Activated T-helper 1 cell treated with anti-CD3 and anti-CD28 coated beads, Interleukin-12 subunit alpha, Interleukin-12 subunit beta, Interleukin-2, Interleukin-4 antibody, amounts not matched to agents 30 ng/mL and 10 ng/mL and 1 ng/mL, durations not matched to agents 14 hours and 24 hours and 36 hours (primary cell): Measurements from ENCODE around the gene FAM168A. TPM values are rescaled to one million over a fixed set of nuclear protein-coding genes. Genes with fewer than 3 reads are reported as not detected.

Source experiments
- DNase-seq: peaks from one replicate; pipeline ENCODE4 v3.0.0; 2021; ENCODE audit warnings: low spot score
- H3K27ac Mint-ChIP-seq: one replicate; pipeline ENCODE4 v1.8.0; 2021; ENCODE audit warnings: mild to moderate bottlenecking, mixed read lengths
- H3K27me3 Mint-ChIP-seq: one replicate; pipeline ENCODE4 v1.8.0; 2022; ENCODE audit warnings: mild to moderate bottlenecking, moderate library complexity, mixed read lengths; ENCODE audit not compliant: insufficient read depth
- H3K36me3 Mint-ChIP-seq: one replicate; pipeline ENCODE4 v1.8.0; 2021; ENCODE audit warnings: low read depth, mixed read lengths
- H3K4me1 Mint-ChIP-seq: one replicate; pipeline ENCODE4 v1.8.0; 2021; ENCODE audit warnings: low read depth, mixed read lengths
- H3K4me3 Mint-ChIP-seq: one replicate; pipeline ENCODE4 v1.8.0; 2021; ENCODE audit warnings: mild to moderate bottlenecking, moderate library complexity, mixed read lengths
- H3K9me3 Mint-ChIP-seq: one replicate; pipeline ENCODE4 v1.8.0; 2021; ENCODE audit warnings: mixed read lengths
- intact Hi-C: fragments of 100-400 bp; cut with micrococcal nuclease; formaldehyde crosslinking; loops from one replicate; pipeline ENCODE4 v1.15.1; 2024
- total RNA-seq: library from RNA; stranded (reverse); gene quantifications from 2 replicates; pipeline ENCODE4 v1.2.3, GENCODE V29; 2022

The FAM168A gene
- total RNA-seq, 1 donor from 2014 or later = 19.4 TPM

DNA sequence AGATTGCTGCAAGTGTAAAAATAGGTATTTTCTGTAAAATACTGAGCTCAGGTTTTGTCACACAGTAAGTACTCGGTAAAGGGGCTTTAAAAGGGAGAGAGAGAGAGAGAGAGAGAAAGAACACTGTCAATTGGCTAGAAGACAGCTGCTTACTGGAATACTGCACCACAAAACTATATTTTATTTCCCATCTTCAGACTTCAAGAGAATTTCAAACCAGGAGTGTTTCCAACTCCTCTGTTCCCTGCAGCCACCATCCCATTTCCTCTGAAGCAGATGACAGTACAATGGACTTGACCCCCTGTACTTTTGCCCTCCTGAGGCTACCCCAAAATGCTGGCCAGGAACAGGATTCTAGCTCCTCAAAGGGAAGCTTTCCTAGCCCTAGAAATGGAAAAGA, 132.0 kb downstream of the FAM168A start:
- H3K27me3 Mint-ChIP-seq = no peaks in the 10 kb centered on the region
- H3K4me1 Mint-ChIP-seq = no peaks in the 10 kb centered on the region
- no peak overlapping the region for H3K4me3 Mint-ChIP-seq
- intact Hi-C loops = no loop called here
- H3K27ac Mint-ChIP-seq = no peak overlapping the region
- H3K9me3 Mint-ChIP-seq = no peaks in the 10 kb centered on the region
- no peak for DNase-seq
- H3K36me3 Mint-ChIP-seq = peaks cover 3% of the 10 kb centered on the region

DNA sequence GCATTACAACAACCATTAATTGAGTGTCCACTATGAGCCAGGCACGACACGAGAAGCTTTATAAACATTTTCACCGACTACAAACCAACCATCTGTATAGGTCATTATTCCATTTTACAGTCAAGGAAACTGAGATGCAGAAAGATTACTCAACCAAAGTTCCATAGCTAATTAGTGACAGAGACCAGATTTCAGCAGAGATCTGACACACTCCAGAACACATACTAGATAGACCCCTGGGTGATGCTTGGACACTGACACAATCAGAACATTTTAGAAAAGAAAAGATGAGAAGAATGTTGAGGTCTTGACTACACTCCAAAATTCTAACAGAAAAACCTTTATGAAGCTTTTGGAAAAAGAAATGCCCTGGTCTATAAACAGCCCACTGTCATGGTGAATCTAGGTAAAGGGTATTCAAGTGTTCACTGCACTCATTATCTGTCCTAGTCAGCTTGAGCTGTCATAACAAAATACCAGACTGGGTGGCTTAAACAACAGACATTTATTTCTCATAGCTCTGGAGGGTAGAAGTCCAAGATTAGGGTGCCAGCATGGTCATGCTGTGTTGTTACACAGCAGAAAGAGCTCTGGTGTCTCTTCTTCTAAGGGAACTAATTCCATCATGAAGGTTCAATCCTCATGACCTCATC, 132.8 kb downstream of the FAM168A start:
- Mint-ChIP-seq H3K36me3 (peaks cover 3% of the 10 kb centered on the region), H3K27ac (no peak overlapping the region), H3K27me3 (no peaks in the 10 kb centered on the region), H3K4me3 (no peak overlapping the region), H3K4me1 (no peaks in the 10 kb centered on the region), H3K9me3 (no peaks in the 10 kb centered on the region)
- intact Hi-C loops = no loop called here
- DNase-seq = no peak

DNA sequence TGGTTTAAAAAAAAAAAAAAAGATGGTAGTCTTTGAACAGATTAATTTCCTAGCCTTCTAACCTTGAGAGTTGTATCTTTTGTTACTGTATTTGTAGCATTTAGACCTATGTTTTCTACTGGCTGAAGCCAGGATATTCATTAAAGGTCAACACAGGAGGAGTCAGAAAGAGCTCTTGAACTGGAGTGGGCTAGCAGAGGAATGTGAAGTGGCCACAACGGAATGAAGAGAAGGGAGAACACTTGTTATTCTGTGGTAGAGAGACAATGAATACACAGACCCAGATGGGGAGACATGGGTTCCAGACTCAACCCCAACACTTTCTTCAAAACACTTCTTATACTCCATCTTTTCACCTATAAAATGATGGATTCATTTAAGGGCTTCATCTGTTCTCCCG, 133.6 kb downstream of the FAM168A start:
- H3K36me3 Mint-ChIP-seq = peaks cover 3% of the 10 kb centered on the region
- no peaks in the 10 kb centered on the region for H3K27me3 Mint-ChIP-seq

DNA sequence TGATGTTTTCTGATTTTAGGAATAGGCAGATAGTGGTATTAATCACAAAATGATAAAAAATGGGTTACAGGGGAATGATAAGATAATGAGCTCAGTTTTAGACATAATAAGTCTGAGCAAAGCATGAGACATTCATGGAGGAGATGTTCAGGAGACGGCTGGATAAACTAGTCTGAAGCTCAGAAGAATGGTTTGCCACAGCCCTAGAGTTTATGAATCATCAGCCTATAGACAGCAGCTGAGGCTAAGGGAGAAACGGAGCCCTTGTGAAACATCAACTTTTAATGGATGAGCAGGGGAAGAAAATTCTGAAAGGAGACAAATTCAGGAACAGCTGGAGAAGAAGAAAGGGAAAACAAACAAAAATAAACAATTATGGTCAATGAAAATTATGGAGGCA, 134.6 kb downstream of the FAM168A start:
- Mint-ChIP-seq H3K36me3 (peaks cover 3% of the 10 kb centered on the region), H3K27ac (no peak overlapping the region), H3K9me3 (no peaks in the 10 kb centered on the region), H3K27me3 (no peaks in the 10 kb centered on the region), H3K4me3 (no peak overlapping the region), H3K4me1 (no peaks in the 10 kb centered on the region)
- intact Hi-C loops = no loop called here
- DNase-seq = no peak

More for the DNA sequence above, 133.6 kb downstream of the FAM168A start:
- intact Hi-C loops = no loop called here
- DNase-seq = no peak
- H3K9me3 Mint-ChIP-seq = no peaks in the 10 kb centered on the region
- no peak overlapping the region for H3K4me3 Mint-ChIP-seq
- no peak overlapping the region for H3K27ac Mint-ChIP-seq
- no peaks in the 10 kb centered on the region for H3K4me1 Mint-ChIP-seq

DNA sequence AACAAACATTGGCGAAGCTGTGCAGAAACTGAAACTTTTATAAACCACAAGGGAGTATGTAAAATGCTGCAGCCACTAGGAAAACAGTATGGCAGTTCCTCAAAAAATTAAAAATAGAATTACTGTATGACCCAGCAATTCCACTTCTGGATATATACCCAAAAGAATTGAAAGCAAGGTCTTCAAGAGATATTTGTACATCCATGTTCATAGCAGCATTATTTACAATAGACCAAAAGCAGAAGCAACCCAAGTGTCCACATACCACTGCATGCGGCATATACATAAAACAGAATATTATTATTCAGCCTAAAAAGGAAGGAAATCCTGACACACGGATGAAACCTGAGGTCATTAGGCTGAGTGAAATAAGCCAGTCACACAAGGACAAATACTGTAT, 135.9 kb downstream of the FAM168A start:
- Mint-ChIP-seq H3K27ac (no peak overlapping the region), H3K27me3 (no peaks in the 10 kb centered on the region), H3K4me1 (no peaks in the 10 kb centered on the region), H3K4me3 (no peak overlapping the region), H3K36me3 (peaks cover 3% of the 10 kb centered on the region), H3K9me3 (no peaks in the 10 kb centered on the region)
- intact Hi-C loops = no loop called here
- no peak for DNase-seq

DNA sequence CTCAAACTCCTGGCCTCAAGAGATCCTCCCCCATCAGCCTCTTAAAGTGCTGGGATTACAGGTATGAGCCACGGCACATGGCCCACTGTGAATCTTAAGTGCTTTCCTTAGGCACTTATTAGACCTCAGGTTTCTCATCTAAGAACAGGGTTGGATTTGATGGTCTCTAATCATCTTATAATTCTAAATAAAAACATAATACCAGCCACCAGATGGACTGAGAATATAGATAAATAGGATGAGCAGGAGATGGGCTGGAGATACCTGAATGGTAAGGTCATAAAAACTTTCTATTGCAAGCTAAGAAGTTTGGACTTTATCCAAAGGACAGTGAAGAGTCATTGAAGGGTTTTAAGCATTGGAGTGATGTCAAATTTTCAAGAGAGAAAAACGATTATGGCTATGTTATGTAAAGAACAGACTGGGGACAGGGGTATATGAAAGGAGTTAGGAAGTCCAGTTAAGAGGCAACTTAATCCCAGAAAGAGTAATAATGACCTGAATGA, 136.5 kb downstream of the FAM168A start:
- no peak overlapping the region for H3K27ac Mint-ChIP-seq

DNA sequence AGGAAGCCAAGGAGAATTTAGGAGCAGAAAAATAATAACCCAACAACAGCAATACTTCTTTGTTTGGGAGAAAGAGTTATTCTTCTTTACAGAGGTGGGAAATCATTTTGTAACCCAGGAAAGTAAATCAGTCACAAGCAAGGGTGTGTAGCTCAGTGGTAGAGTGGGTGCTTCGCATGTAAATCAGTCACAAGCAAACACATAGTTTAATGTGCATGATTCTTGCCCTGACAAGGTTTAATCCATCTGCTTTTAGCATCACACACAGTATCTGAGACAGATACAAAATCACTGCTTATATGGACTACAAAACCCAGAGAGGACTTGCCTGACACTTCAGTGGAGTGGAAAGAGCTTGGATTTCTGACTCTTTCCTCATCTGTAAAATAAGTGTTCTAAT, 139.7 kb downstream of the FAM168A start:
- no peaks in the 10 kb centered on the region for H3K27me3 Mint-ChIP-seq
- H3K9me3 Mint-ChIP-seq = no peaks in the 10 kb centered on the region
- no peak for DNase-seq
- H3K27ac Mint-ChIP-seq = no peak overlapping the region
- H3K36me3 Mint-ChIP-seq = peaks cover 2% of the 10 kb centered on the region
- no peaks in the 10 kb centered on the region for H3K4me1 Mint-ChIP-seq
- H3K4me3 Mint-ChIP-seq = no peak overlapping the region
- intact Hi-C loops = no loop called here

More for the DNA sequence above, 136.5 kb downstream of the FAM168A start:
- intact Hi-C loops = no loop called here
- H3K9me3 Mint-ChIP-seq = no peaks in the 10 kb centered on the region
- no peak for DNase-seq
- no peak overlapping the region for H3K4me3 Mint-ChIP-seq
- H3K36me3 Mint-ChIP-seq = peaks cover 3% of the 10 kb centered on the region
- no peaks in the 10 kb centered on the region for H3K27me3 Mint-ChIP-seq
- H3K4me1 Mint-ChIP-seq = no peaks in the 10 kb centered on the region

DNA sequence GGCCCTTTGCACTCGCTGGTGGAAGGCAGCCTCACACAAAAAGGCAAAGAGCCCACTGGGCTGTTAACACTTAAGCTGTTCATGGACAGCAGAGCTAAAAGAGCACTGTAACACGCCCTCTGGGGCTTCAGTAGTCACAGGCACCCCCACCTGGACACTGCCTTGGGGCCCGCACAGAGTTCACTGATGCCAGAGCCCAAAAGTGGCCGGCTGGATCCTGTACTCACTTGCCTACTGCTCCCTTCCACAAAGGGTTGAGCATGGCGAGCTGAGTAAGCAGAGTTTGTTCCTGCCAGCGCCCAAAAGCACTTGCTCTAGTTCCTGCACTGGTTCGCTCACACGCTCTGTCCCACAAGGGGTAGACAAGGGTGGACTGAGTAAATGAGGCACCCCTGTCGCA, 142.9 kb downstream of the FAM168A start:
- intact Hi-C loops = no loop called here
- Mint-ChIP-seq H3K36me3 (no peaks in the 10 kb centered on the region), H3K27me3 (no peaks in the 10 kb centered on the region), H3K4me3 (no peak overlapping the region), H3K4me1 (no peaks in the 10 kb centered on the region), H3K27ac (no peak overlapping the region), H3K9me3 (no peaks in the 10 kb centered on the region)
- DNase-seq = no peak

DNA sequence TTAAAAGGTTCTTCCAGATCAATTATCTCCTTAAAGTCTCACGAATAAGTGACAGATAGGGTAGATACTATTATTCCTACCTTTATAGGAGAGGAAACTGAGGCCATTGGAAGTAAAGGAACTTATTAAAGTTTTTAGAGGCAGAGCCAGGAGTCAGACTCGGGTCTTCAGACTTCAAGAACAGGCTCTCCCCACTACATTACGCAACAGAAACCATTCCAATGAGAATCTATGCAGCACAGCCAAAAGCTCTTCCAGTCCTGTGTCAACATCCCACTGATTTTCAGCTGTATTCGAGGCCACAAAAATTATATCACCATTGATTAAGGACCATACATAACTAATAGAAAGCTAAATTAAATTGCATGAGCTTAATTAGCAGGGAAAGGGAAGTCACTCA, 144.3 kb downstream of the FAM168A start:
- Mint-ChIP-seq H3K4me1 (no peaks in the 10 kb centered on the region), H3K27me3 (no peaks in the 10 kb centered on the region), H3K27ac (no peak overlapping the region), H3K9me3 (no peaks in the 10 kb centered on the region), H3K36me3 (peaks cover 1% of the 10 kb centered on the region), H3K4me3 (no peak overlapping the region)
- intact Hi-C loops = no loop called here
- no peak for DNase-seq

DNA sequence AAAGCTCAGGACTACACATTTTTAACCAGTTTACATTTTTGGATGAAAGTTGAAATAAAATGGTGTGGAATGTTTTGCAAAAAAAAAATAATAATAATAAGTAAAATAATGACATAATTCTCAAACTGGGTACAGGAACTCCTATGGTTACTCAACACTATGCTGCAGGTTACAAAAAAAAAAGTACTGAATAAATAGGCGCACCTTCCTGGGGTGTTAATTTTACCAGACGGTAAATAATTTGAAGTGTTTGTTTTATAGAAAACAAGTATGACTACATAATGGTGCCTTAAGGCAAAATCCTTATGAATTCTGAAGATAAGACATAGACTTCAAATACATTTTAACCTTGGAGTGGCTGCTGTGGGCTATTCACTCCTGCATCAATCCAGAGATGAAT, 145.2 kb downstream of the FAM168A start:
- H3K36me3 Mint-ChIP-seq = peaks cover 1% of the 10 kb centered on the region

DNA sequence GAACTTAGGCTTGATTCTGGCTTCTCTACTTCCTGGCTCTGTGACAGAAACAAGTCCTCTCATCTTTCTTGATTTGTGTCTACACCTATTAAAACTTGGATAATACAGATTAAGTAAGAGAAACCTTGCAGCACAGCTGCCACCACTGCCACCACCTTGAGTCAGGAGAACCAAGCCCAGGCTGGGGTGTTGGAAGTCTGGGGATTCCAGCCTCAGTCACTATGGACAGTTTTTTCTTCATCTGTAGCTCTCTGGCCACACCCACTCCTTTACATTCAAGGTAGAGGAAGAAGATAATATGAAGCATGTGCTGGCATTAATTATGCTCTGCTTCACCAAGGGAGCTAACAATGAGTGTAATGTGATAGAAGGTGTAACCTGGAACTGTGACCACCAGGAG, 146.0 kb downstream of the FAM168A start:
- no peak for DNase-seq
- Mint-ChIP-seq H3K27me3 (no peaks in the 10 kb centered on the region), H3K27ac (no peak overlapping the region), H3K9me3 (no peaks in the 10 kb centered on the region), H3K4me1 (no peaks in the 10 kb centered on the region), H3K36me3 (peaks cover 1% of the 10 kb centered on the region), H3K4me3 (no peak overlapping the region)
- intact Hi-C loops = no loop called here

More for the DNA sequence above, 145.2 kb downstream of the FAM168A start:
- H3K4me3 Mint-ChIP-seq = no peak overlapping the region
- H3K4me1 Mint-ChIP-seq = no peaks in the 10 kb centered on the region
- no peak for DNase-seq
- no peaks in the 10 kb centered on the region for H3K27me3 Mint-ChIP-seq
- intact Hi-C loops = no loop called here
- H3K27ac Mint-ChIP-seq = no peak overlapping the region
- no peaks in the 10 kb centered on the region for H3K9me3 Mint-ChIP-seq

DNA sequence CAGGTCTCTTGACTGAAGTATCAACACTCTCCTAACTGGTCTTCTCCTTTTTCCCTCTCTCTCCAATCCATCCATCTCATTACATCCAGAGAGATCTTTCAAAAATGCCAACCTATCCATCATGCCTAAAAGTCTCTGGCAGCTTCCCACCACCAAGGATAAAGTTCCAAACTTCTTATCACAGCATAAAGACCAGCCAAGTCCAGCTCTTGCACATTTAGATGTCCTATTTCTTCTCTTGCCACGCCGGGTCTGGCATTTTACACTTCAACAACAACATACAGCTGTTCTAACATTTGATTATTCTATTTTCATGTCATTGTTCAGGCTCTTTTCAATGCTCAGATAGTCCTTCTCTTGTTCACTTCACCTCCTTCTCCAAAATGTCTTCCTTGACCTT, 151.1 kb downstream of the FAM168A start:
- intact Hi-C loops = no loop called here
- peaks cover 1% of the 10 kb centered on the region for H3K36me3 Mint-ChIP-seq
- no peaks in the 10 kb centered on the region for H3K27me3 Mint-ChIP-seq
- H3K27ac Mint-ChIP-seq = no peak overlapping the region
- H3K9me3 Mint-ChIP-seq = no peaks in the 10 kb centered on the region
- no peak for DNase-seq
- H3K4me1 Mint-ChIP-seq = no peaks in the 10 kb centered on the region
- no peak overlapping the region for H3K4me3 Mint-ChIP-seq

DNA sequence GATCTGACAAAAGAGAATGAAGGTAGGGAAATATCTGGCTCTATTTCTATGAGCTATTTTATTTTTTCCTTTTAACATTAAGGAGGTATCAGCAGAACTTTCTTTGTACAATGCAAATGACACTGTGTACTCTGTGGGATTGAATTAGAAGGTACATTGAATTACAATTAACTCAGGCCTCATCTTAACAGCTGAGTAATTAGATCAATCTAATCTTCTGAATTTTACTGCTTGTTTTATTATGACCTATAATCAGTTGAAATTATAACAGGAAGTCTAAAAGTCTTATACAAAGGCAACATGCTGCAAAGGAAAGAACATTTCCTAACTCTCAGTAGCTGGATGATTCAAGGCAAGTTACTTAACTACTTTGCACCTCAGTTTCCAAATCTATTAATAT, 151.9 kb downstream of the FAM168A start:
- Mint-ChIP-seq H3K9me3 (no peaks in the 10 kb centered on the region), H3K4me3 (no peak overlapping the region), H3K4me1 (no peaks in the 10 kb centered on the region), H3K27ac (no peak overlapping the region), H3K36me3 (peaks cover 1% of the 10 kb centered on the region), H3K27me3 (no peaks in the 10 kb centered on the region)
- intact Hi-C loops = no loop called here
- DNase-seq = no peak
